ENCODE results near the gene TTLL11. TPM values are rescaled to one million over a fixed set of nuclear protein-coding genes. Genes with fewer than 3 reads are reported as not detected.

The TTLL11 gene
- total and polyA plus RNA-seq, 5 donors from 2014 or later, result 2.0 to 6.1 (median 3.5) TPM

DNA sequence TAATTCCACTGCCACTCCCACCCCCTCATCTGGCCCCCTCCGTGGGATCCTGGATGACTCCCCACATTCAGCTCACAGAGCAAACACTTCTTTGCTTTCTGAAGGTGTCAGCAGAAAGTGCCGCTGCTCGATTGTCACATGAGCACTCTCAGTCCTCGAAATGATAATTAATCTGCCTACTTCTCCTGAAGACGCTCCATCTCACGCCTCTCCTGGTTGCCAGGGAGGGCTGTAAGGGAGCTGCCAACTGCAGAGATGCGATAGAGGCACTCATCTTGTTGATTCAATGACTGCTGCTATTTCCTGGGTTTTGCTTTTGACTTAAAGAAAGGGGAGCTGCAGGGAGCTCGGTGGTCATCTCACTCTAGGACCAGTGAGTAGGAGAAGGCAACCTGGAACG lies 235.2 kb downstream of the TTLL11 start:
- Histone ChIP-seq H3K36me3 (ENCODE audit: control insufficient read depth, insufficient read depth, low read length) (no peaks in the 10 kb centered on the region), H3K9me3 (ENCODE audit: control insufficient read depth in 2 of 2, low read length in 2 of 2) (no peaks in the 10 kb centered on the region), H3K27me3 (ENCODE audit: control insufficient read depth, insufficient read depth, low read length) (no peaks in the 10 kb centered on the region), H3K4me1 (ENCODE audit: control insufficient read depth, insufficient read depth, low read length, poor library complexity, severe bottlenecking) (no peaks in the 10 kb centered on the region), H3K4me3 (ENCODE audit: low read depth, low read length) (no peak overlapping the region), H3K27ac (ENCODE audit: insufficient read depth, low read length, poor library complexity, severe bottlenecking) (no peak overlapping the region)
- H3K36me3 Mint-ChIP-seq, result peaks cover 4% of the 10 kb centered on the region
- ATAC-seq (ENCODE audit: low read depth in 2 of 2), result no peak
- H3K9me3 Mint-ChIP-seq, result no peaks in the 10 kb centered on the region
- DNase-seq, result no peak
- no peak overlapping the region for H3K4me3 Mint-ChIP-seq
- H3K27me3 Mint-ChIP-seq, result no peaks in the 10 kb centered on the region
- H3K27ac Mint-ChIP-seq, result no peak overlapping the region
- no peaks in the 10 kb centered on the region for H3K4me1 Mint-ChIP-seq

DNA sequence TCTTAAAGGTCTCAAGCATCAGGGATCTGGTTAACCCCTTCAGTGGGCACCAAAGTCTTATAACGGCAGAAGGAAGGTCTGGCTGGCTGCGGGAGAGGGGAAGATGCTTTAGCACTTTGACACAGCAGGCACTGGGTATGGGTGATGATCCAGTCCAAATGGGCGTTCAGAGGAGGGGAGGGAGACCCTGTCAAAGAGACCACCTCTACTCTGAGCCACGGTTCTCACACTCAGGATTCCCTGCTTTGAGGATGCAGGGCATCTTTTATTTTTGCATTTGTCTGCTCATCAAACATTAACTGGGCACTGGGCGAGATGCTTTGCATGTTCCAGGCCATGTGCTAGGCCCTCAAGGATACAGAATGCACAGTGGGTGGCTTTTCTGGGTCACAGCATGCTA lies 237.6 kb downstream of the TTLL11 start:
- Histone ChIP-seq H3K36me3 (ENCODE audit: control insufficient read depth, insufficient read depth, low read length) (no peaks in the 10 kb centered on the region), H3K4me1 (ENCODE audit: control insufficient read depth, insufficient read depth, low read length, poor library complexity, severe bottlenecking) (no peaks in the 10 kb centered on the region), H3K27ac (ENCODE audit: insufficient read depth, low read length, poor library complexity, severe bottlenecking) (no peak overlapping the region), H3K9me3 (ENCODE audit: control insufficient read depth in 2 of 2, low read length in 2 of 2) (no peaks in the 10 kb centered on the region), H3K27me3 (ENCODE audit: control insufficient read depth, insufficient read depth, low read length) (no peaks in the 10 kb centered on the region), H3K4me3 (ENCODE audit: low read depth, low read length) (no peak overlapping the region)
- Mint-ChIP-seq H3K4me3 (no peak overlapping the region), H3K27me3 (no peaks in the 10 kb centered on the region), H3K27ac (no peak overlapping the region), H3K36me3 (peaks cover 4% of the 10 kb centered on the region), H3K9me3 (peaks cover 0 to 4% (median 0%) of the 10 kb centered on the region in 7 donors), H3K4me1 (no peaks in the 10 kb centered on the region)
- no peak for ATAC-seq (ENCODE audit: low read depth in 2 of 2)
- DNase-seq, result no peak

DNA sequence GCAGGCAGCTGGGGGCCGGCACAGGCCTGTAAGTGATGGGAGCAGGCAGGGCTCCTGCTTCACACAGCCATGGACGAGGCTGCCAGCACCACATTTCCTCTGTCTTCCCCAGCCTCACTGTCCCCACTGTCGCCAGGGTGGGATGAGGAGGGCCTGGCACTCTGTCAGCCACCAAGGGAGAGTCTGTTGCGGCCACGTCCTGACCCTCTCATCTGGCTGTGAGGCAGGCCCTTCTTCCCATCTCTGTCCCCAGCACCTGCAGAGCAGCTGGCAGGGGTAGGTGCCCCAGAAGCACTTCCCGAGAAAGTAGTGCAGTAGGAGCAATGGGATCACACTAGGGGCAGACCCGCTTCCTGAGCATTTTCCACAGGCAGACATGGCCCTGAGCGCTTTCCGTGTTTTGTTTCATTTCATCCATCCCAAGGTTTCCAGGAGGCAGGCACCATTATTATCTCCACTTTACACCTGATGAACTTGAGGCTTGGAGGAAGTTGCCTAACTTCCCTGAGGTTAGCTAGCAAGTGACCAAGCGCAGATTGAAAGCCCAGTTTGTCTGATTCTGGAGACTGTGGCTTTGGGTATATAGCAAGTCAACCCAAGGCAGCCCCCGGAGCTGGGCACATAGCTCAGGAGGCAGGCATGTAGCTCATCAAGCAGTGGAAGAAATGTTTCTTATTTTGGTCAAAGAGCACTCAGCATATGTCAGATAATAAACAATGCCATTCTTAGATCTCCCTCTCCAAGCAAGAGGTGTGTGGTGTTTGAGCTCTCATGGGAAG lies 239.3 kb downstream of the TTLL11 start:
- no peaks in the 10 kb centered on the region for H3K4me1 ChIP-seq (ENCODE audit: control insufficient read depth, insufficient read depth, low read length, poor library complexity, severe bottlenecking)
- no peak for ATAC-seq (ENCODE audit: low read depth in 2 of 2)
- Mint-ChIP-seq H3K4me1 (no peaks in the 10 kb centered on the region), H3K27me3 (no peaks in the 10 kb centered on the region), H3K4me3 (no peak overlapping the region), H3K27ac (no peak overlapping the region), H3K36me3 (no peaks in the 10 kb centered on the region), H3K9me3 (peaks cover 0 to 8% (median 4%) of the 10 kb centered on the region in 7 donors)
- no peak overlapping the region for H3K27ac ChIP-seq (ENCODE audit: insufficient read depth, low read length, poor library complexity, severe bottlenecking)
- H3K9me3 ChIP-seq (ENCODE audit: control insufficient read depth in 2 of 2, low read length in 2 of 2), result no peaks in the 10 kb centered on the region
- H3K4me3 ChIP-seq (ENCODE audit: low read depth, low read length), result no peak overlapping the region
- no peaks in the 10 kb centered on the region for H3K36me3 ChIP-seq (ENCODE audit: control insufficient read depth, insufficient read depth, low read length)
- DNase-seq, result no peak
- no peaks in the 10 kb centered on the region for H3K27me3 ChIP-seq (ENCODE audit: control insufficient read depth, insufficient read depth, low read length)

- no peaks in the 10 kb centered on the region for H3K4me1 ChIP-seq (ENCODE audit: control insufficient read depth, insufficient read depth, low read length, poor library complexity, severe bottlenecking)
- no peaks in the 10 kb centered on the region for H3K4me1 Mint-ChIP-seq
- H3K4me3 Mint-ChIP-seq, result no peak overlapping the region
- H3K36me3 Mint-ChIP-seq, result no peaks in the 10 kb centered on the region
- no peaks in the 10 kb centered on the region for H3K27me3 ChIP-seq (ENCODE audit: control insufficient read depth, insufficient read depth, low read length)
- no peaks in the 10 kb centered on the region for H3K36me3 ChIP-seq (ENCODE audit: control insufficient read depth, insufficient read depth, low read length)
- H3K9me3 ChIP-seq (ENCODE audit: control insufficient read depth in 2 of 2, low read length in 2 of 2), result no peaks in the 10 kb centered on the region
- DNase-seq (no peak), ATAC-seq (ENCODE audit: low read depth in 2 of 2) (no peak)
- peaks cover 0 to 12% (median 6%) of the 10 kb centered on the region in 7 donors for H3K9me3 Mint-ChIP-seq
- no peak overlapping the region for H3K27ac Mint-ChIP-seq
- H3K4me3 ChIP-seq (ENCODE audit: low read depth, low read length), result no peak overlapping the region
- H3K27me3 Mint-ChIP-seq, result no peaks in the 10 kb centered on the region
- H3K27ac ChIP-seq (ENCODE audit: insufficient read depth, low read length, poor library complexity, severe bottlenecking), result no peak overlapping the region
Measured at GRCh38 chr9:121852651-121853616, 240.2 kb downstream of the TTLL11 start.

DNA sequence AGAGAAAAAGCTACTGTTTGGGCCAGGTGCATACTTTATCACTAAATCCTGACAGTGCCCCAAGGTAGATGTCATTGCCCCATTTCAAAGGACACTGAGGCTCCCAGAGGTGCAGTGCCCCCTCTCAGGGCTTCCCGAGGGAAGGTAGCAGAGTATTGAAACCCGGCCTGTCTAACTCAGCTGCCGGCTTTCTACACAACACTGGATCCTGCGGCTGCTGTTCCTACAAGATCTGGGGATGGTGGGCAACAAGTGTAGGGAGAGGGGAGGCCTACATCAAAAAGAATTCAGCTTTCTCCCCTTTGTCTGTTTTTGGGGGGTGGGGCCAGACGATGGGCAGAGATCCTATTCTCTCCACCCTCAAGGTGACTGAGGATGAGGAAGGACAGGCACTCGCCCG lies 240.9 kb downstream of the TTLL11 start:
- Histone ChIP-seq H3K36me3 (ENCODE audit: control insufficient read depth, insufficient read depth, low read length) (no peaks in the 10 kb centered on the region), H3K4me1 (ENCODE audit: control insufficient read depth, insufficient read depth, low read length, poor library complexity, severe bottlenecking) (no peaks in the 10 kb centered on the region), H3K9me3 (ENCODE audit: control insufficient read depth in 2 of 2, low read length in 2 of 2) (no peaks in the 10 kb centered on the region), H3K27ac (ENCODE audit: insufficient read depth, low read length, poor library complexity, severe bottlenecking) (no peak overlapping the region), H3K27me3 (ENCODE audit: control insufficient read depth, insufficient read depth, low read length) (no peaks in the 10 kb centered on the region), H3K4me3 (ENCODE audit: low read depth, low read length) (no peak overlapping the region)
- no peak for ATAC-seq (ENCODE audit: low read depth in 2 of 2)
- Mint-ChIP-seq H3K9me3 (peaks cover 0 to 12% (median 6%) of the 10 kb centered on the region in 7 donors), H3K4me3 (no peak overlapping the region), H3K27ac (no peak overlapping the region), H3K36me3 (no peaks in the 10 kb centered on the region), H3K27me3 (no peaks in the 10 kb centered on the region), H3K4me1 (no peaks in the 10 kb centered on the region)
- no peak for DNase-seq

GRCh38 chr9:121851641-121852091 lies 241.4 kb downstream of the TTLL11 start:
- Mint-ChIP-seq H3K36me3 (no peaks in the 10 kb centered on the region), H3K9me3 (peaks cover 0 to 12% (median 6%) of the 10 kb centered on the region in 7 donors), H3K27ac (no peak overlapping the region), H3K4me1 (no peaks in the 10 kb centered on the region), H3K4me3 (no peak overlapping the region), H3K27me3 (no peaks in the 10 kb centered on the region)
- Histone ChIP-seq H3K27me3 (ENCODE audit: control insufficient read depth, insufficient read depth, low read length) (no peaks in the 10 kb centered on the region), H3K36me3 (ENCODE audit: control insufficient read depth, insufficient read depth, low read length) (no peaks in the 10 kb centered on the region), H3K4me3 (ENCODE audit: low read depth, low read length) (no peak overlapping the region), H3K4me1 (ENCODE audit: control insufficient read depth, insufficient read depth, low read length, poor library complexity, severe bottlenecking) (no peaks in the 10 kb centered on the region), H3K27ac (ENCODE audit: insufficient read depth, low read length, poor library complexity, severe bottlenecking) (no peak overlapping the region), H3K9me3 (ENCODE audit: control insufficient read depth in 2 of 2, low read length in 2 of 2) (no peaks in the 10 kb centered on the region)
- no peak for DNase-seq
- ATAC-seq (ENCODE audit: low read depth in 2 of 2), result no peak

DNA sequence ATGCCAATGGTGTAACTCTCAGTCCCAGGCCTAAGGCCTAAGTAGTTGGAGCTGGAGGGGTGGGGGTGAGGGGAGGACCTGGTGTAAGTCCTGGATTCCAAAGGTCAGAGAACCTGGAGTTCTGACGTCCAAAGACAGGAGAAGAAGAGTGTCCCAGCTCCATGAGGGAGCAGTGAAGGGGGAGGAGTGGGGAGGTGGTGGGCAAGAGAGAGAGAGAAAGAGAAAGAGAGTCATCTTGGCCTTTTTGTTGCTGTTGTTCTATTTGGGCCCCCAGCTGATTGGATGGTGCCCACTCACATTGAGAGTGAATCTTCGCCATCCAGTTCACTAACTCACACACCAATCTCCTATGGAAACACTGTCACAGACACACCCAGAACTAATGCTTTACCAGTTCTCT lies 242.7 kb downstream of the TTLL11 start:
- H3K4me3 Mint-ChIP-seq, result no peak overlapping the region
- ATAC-seq (ENCODE audit: low read depth in 2 of 2) (no peak), DNase-seq (no peak)
- Histone ChIP-seq H3K36me3 (ENCODE audit: control insufficient read depth, insufficient read depth, low read length) (no peaks in the 10 kb centered on the region), H3K4me3 (ENCODE audit: low read depth, low read length) (no peak overlapping the region), H3K4me1 (ENCODE audit: control insufficient read depth, insufficient read depth, low read length, poor library complexity, severe bottlenecking) (no peaks in the 10 kb centered on the region), H3K27ac (ENCODE audit: insufficient read depth, low read length, poor library complexity, severe bottlenecking) (no peak overlapping the region), H3K9me3 (ENCODE audit: control insufficient read depth in 2 of 2, low read length in 2 of 2) (no peaks in the 10 kb centered on the region), H3K27me3 (ENCODE audit: control insufficient read depth, insufficient read depth, low read length) (no peaks in the 10 kb centered on the region)
- peaks cover 0 to 12% (median 6%) of the 10 kb centered on the region in 7 donors for H3K9me3 Mint-ChIP-seq
- no peaks in the 10 kb centered on the region for H3K27me3 Mint-ChIP-seq
- H3K4me1 Mint-ChIP-seq, result no peaks in the 10 kb centered on the region
- H3K27ac Mint-ChIP-seq, result no peak overlapping the region
- no peaks in the 10 kb centered on the region for H3K36me3 Mint-ChIP-seq

All from CD4-positive, CD25-positive, alpha-beta regulatory T cell (primary cell).